Thyroid gland (tissue), 4 donors: Measurements from ENCODE around the gene OTUD7B. TPM values are rescaled to one million over a fixed set of nuclear protein-coding genes. Genes with fewer than 3 reads are reported as not detected.
A peak's percentile ranks its signal among the peaks of the same experiment; 100 is the strongest.

Source experiments
- DNase-seq, 2 donors: peaks; one replicate each; pipeline ENCODE4 v3.0.0-alpha.2; 2019
- H3K27ac ChIP-seq, 3 donors: fragments of 200-600 bp; sonication (generic); 1 replicate in 2 of 3; 2 replicates in 1 of 3; pipeline ENCODE4 v1.5.1; 2016 to 2019; ENCODE audit warnings: mild to moderate bottlenecking in 1 of 3, moderate library complexity in 1 of 3
- H3K27me3 ChIP-seq: fragments of 200-600 bp; sonication (generic); one replicate; pipeline ENCODE4 v1.5.1; 2019
- H3K36me3 ChIP-seq, 2 donors: fragments of 200-600 bp; sonication (generic); one replicate each; pipeline ENCODE4 v1.5.1; 2016 to 2019
- H3K4me1 ChIP-seq, 2 donors: fragments of 200-600 bp; sonication (generic); one replicate each; pipeline ENCODE4 v1.5.1; 2017 to 2019
- H3K4me3 ChIP-seq, 3 donors: fragments of 200-600 bp; sonication (generic); replicated peaks in 1 of 3; 1 replicate in 2 of 3; 2 replicates in 1 of 3; pipeline ENCODE4 v1.5.1; 2016; ENCODE audit warnings: mild to moderate bottlenecking in 1 of 3
- H3K9me3 ChIP-seq: fragments of 200-600 bp; sonication (generic); one replicate; pipeline ENCODE4 v1.5.1; 2017
- POLR2A ChIP-seq, 2 donors: fragments of 450-650 bp; IDR thresholded peaks; one replicate each; pipeline ENCODE4 v1.6.1; 2017; ENCODE audit warnings: antibody characterized with exemption in 2 of 2, mild to moderate bottlenecking in 2 of 2, moderate library complexity in 1 of 2
- WGBS, 2 donors: methylation state at CpG; one replicate each; pipeline ENCODE4 v1.1.5; 2017; 5-methylcytosine and 5-hydroxymethylcytosine counted together
- intact Hi-C: fragments of 100-400 bp; cut with DNase I; formaldehyde crosslinking; loops from one replicate; pipeline ENCODE4 v1.15.1; 2023
- total RNA-seq, 4 donors: library from RNA; depleted of rRNA; stranded (reverse); fragments of >200 nt; gene quantifications; one replicate each; pipeline ENCODE4 v1.2.3, GENCODE V29; 2016
- TF ChIP-seq, protein P1 (sequence below), 6 experiments: fragments of 200-600 bp in 3 of 6; fragments of 450-650 bp in 3 of 6; sonication (generic) in 3 of 6; IDR thresholded peaks; one replicate each; pipeline ENCODE4 v1.5.1; 2016 to 2019; ENCODE audit warnings: antibody characterized with exemption in 6 of 6, mild to moderate bottlenecking in 2 of 6, inconsistent platforms in 1 of 6, moderate library complexity in 1 of 6

Gene OTUD7B
- total RNA-seq, 4 donors from 2014 or later: 15.9 to 39.2 (median 23.2) TPM

DNA sequence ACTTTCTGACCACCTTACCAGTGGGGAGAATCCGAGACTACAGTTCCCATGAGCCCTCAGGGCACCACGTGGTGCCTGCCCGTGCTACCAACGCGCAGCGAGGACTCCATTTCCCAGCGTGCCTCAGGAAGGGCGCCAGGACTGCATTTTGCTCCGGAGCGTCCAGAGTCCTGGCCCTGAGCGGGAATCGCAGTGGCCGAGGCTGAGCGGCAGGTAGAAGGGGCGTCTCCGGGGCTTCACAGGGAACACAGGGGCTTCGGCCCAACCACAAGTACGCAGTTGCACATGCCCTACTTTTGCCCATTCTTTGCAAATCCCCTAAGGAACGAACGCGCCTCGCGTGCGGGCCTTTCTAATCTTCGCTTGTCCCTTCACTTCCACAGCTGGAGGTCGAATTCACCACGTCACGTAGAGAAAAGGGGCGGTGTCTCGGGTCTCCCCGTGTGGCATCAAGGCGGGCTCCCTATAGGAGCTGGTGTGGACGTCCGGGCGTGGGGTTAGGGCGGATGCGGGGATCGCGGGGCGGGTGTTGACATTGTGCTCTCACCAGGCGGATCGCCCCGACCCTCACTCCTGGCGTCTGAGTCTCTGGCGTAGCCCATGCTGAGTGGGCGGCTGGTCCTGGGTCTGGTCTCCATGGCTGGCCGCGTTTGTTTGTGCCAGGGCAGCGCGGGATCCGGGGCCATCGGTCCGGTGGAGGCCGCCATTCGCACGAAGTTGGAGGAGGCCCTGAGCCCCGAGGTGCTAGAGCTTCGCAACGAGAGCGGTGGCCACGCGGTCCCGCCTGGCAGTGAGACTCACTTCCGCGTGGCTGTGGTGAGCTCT is 110.9 kb downstream of the OTUD7B start, which contains the start of gene BOLA1:
TSS of gene BOLA1 (plus strand) at position 109 of the 825 bp plus-strand sequence. CDS start at position 601, 492 bp downstream.
- Histone ChIP-seq H3K27me3 (no peaks in the 10 kb centered on the region), H3K4me1 (peaks cover 7 to 9% of the 10 kb centered on the region in 2 donors), H3K27ac (peak within 1 kb of the TSS; percentile 84 to 89 (median 87)), H3K36me3 (no peaks in the 10 kb centered on the region), H3K4me3 (peak within 1 kb of the TSS; percentile 50 to 75 (median 51)), H3K9me3 (no peaks in the 10 kb centered on the region)
- DNase-seq: peak; percentile 93 to 95
- WGBS, 2 donors: 2% methylated on average over 12 to 35 of the region's 65 CpGs
- TF ChIP-seq, protein P1, sequence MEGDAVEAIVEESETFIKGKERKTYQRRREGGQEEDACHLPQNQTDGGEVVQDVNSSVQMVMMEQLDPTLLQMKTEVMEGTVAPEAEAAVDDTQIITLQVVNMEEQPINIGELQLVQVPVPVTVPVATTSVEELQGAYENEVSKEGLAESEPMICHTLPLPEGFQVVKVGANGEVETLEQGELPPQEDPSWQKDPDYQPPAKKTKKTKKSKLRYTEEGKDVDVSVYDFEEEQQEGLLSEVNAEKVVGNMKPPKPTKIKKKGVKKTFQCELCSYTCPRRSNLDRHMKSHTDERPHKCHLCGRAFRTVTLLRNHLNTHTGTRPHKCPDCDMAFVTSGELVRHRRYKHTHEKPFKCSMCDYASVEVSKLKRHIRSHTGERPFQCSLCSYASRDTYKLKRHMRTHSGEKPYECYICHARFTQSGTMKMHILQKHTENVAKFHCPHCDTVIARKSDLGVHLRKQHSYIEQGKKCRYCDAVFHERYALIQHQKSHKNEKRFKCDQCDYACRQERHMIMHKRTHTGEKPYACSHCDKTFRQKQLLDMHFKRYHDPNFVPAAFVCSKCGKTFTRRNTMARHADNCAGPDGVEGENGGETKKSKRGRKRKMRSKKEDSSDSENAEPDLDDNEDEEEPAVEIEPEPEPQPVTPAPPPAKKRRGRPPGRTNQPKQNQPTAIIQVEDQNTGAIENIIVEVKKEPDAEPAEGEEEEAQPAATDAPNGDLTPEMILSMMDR (IDR thresholded peaks at IDR 0.05): peak in 1 of 6 experiments; percentile 25
- peak in 1 of 2 donors; percentile 92 for TF ChIP-seq POLR2A (IDR thresholded peaks at IDR 0.05)
- intact Hi-C loops: loop anchor here (5.0 kb wide), 1 partner anchor 33 kb away; no protein-coding TSS in a partner anchor

DNA sequence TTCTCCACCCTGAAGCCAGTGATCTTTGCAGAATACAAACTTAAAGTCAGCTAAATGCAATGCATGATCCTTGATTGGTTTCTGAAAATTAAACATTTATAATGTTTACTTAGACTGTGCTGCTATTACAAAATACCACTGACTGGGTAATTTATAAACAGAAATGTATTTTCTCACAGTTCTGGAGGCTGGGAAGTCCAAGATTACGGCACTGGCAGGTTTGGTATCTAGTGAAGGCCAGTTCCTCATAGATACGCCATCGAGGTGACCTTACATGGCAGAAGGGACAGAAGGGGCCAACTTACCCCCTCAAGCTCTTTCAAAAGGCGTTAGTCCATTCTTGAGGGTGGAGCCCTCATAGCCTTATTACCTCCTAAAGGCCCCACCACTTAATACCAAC is 114.0 kb downstream of the OTUD7B start:
- no peak for DNase-seq
- peaks cover 7 to 9% of the 10 kb centered on the region in 2 donors for H3K4me1 ChIP-seq
- no peaks in the 10 kb centered on the region for H3K9me3 ChIP-seq
- WGBS, 2 donors: 90 to 94% methylated on average over 4 of the region's 4 CpGs
- no peaks in the 10 kb centered on the region for H3K36me3 ChIP-seq
- TF ChIP-seq POLR2A (IDR thresholded peaks at IDR 0.05): no peak
- TF ChIP-seq, protein P1 (IDR thresholded peaks at IDR 0.05): no peak
- intact Hi-C loops: loop anchor here (5.0 kb wide), 1 partner anchor 36 kb away; no protein-coding TSS in a partner anchor
- no peak overlapping the region for H3K4me3 ChIP-seq
- H3K27me3 ChIP-seq: no peaks in the 10 kb centered on the region
- no peak overlapping the region for H3K27ac ChIP-seq

GRCh38 chr1:149888999-149889289 is 121.6 kb downstream of the OTUD7B start:
- TF ChIP-seq POLR2A (IDR thresholded peaks at IDR 0.05): no peak
- TF ChIP-seq, protein P1 (IDR thresholded peaks at IDR 0.05): no peak
- peak overlapping the region in 2 of 3 donors; percentile 31 to 46 for H3K4me3 ChIP-seq
- H3K36me3 ChIP-seq: no peaks in the 10 kb centered on the region
- intact Hi-C loops: no loop called here
- no peaks in the 10 kb centered on the region for H3K9me3 ChIP-seq
- DNase-seq: peak; percentile 46 to 49
- WGBS, 2 donors: 8 to 12% methylated on average over 6 of the region's 6 CpGs
- H3K27me3 ChIP-seq: no peaks in the 10 kb centered on the region
- H3K27ac ChIP-seq: peak overlapping the region; percentile 97 to 100 (median 100)
- H3K4me1 ChIP-seq: peaks cover 20 to 23% of the 10 kb centered on the region in 2 donors

GRCh38 chr1:149888247-149888998 is 122.1 kb downstream of the OTUD7B start:
- DNase-seq: peak; percentile 82 to 85
- peak in 1 of 2 donors; percentile 58 for TF ChIP-seq POLR2A (IDR thresholded peaks at IDR 0.05)
- TF ChIP-seq, protein P1 (IDR thresholded peaks at IDR 0.05): peak in 5 of 6 experiments; percentile 48 to 61 (median 60)
- H3K4me1 ChIP-seq: peaks cover 23% of the 10 kb centered on the region in 2 donors
- H3K27ac ChIP-seq: peak overlapping the region; percentile 97 to 100 (median 100)
- WGBS, 2 donors: 2 to 3% methylated on average over 28 of the region's 28 CpGs
- peak overlapping the region in 2 of 3 donors; percentile 31 to 46 for H3K4me3 ChIP-seq
- H3K27me3 ChIP-seq: no peaks in the 10 kb centered on the region
- H3K9me3 ChIP-seq: no peaks in the 10 kb centered on the region
- intact Hi-C loops: no loop called here
- H3K36me3 ChIP-seq: no peaks in the 10 kb centered on the region

Other genes with a start within 250 kb of the OTUD7B start
- 10 to 100 TPM in 1 of 4 donors, 1 to 10 TPM in 3; 2.1 to 13.5 (median 2.4) TPM for gene FCGR1A, start 228.0 kb downstream of the OTUD7B start, total RNA-seq
- 10 to 100 TPM; 23.5 to 55.8 (median 31.6) TPM for gene BOLA1, start 111.2 kb downstream of the OTUD7B start, total RNA-seq
- 1 to 10 TPM; 3.0 to 5.9 (median 4.0) TPM for gene SV2A, start 92.9 kb downstream of the OTUD7B start, total RNA-seq
- 10 to 100 TPM; 10.2 to 17.9 (median 12.4) TPM for gene SF3B4, start 82.9 kb downstream of the OTUD7B start, total RNA-seq
- gene MTMR11, start 73.8 kb downstream of the OTUD7B start, total RNA-seq: 1 to 10 TPM; 2.0 to 8.6 (median 5.6) TPM
- gene VPS45, start 57.0 kb upstream of the OTUD7B start, total RNA-seq: 10 to 100 TPM; 50.3 to 64.3 (median 57.1) TPM
- gene PLEKHO1, start 139.2 kb upstream of the OTUD7B start, total RNA-seq: 10 to 100 TPM in 2 of 4 donors, 1 to 10 TPM in 2; 5.2 to 23.1 (median 14.2) TPM
- 10 to 100 TPM; 19.3 to 25.8 (median 24.5) TPM for gene ANP32E, start 225.4 kb upstream of the OTUD7B start, total RNA-seq
- under 1 TPM in 2 of 4 donors, not detected in 2; 0.22 to 0.27 TPM for gene CA14, start 247.0 kb upstream of the OTUD7B start, total RNA-seq